ENCODE measurements around the gene LSP1. TPM values are rescaled to one million over a fixed set of nuclear protein-coding genes. Genes with fewer than 3 reads are reported as not detected.
A peak's percentile ranks its signal among the peaks of the same experiment; 100 is the strongest.

LSP1 gene
- total and polyA plus RNA-seq, 2 of the 4 experiments (the other 2 are of a cell fraction): not detected

DNA sequence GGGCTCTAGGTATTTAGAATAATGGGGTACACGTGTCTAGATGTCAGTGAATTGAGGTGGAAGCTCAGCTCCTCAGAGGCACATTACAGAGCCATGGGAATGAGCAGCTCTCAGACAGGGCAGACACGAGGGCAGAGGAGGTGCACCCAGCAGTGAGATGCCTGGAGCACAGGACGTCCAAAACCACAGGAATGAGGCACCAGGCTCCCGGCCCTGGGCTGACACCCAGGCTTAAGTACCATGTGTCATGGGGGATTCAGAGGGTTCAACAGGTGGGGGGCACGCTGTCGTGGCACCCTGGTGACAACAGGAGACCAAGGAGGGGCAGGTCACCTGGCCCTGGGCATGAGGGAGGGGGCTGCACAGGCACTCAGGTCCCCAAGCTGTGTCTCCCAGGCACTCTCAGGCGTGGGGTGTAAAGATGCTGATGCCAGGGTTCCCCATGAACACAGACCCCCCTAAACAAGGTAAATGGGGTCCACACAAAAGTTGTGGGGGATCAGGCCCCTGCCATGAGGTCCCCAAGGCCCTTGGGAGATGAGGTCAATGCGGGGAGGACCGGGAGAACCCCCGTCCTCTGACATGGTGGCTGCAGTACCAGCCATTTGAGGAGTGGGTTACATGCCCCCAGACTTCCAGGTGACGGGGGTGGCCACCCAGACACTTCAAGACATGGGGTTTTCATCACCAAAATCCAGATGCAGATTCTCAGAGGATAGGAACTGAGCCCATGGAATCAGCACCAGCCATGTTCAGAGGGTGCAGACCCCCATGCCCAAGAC lies 23.7 kb upstream of the LSP1 start:
- BruUV-seq (replicated peaks): no TSS peak
- H3K79me1 ChIP-seq (ENCODE audit: low read depth in 1 of 2, low read length in 2 of 2): no peaks in the 10 kb centered on the region
- dilution Hi-C loops (cut with HindIII; ENCODE audit: low sequenced_read_pairs, unreplicated experiment): no loop called here

More for the DNA sequence above, 23.7 kb upstream of the LSP1 start:
- no peak overlapping the region for H4K5ac ChIP-seq (ENCODE audit: low read depth, low read length)
- H3K23ac ChIP-seq (ENCODE audit: low read depth, low read length): 0 out of 2 replicates have a peak overlapping the region, but pooled peaks have one; percentile 32
- peak; percentile 45 for ATAC-seq (ENCODE audit: low read depth)
- peaks cover 15% of the 10 kb centered on the region; the same call in 1 of the 2 replicates for H3K27me3 ChIP-seq (ENCODE audit: control insufficient read depth, insufficient read depth, low read length)
- H3K4me1 ChIP-seq (ENCODE audit: control insufficient read depth, insufficient read depth, low read length): peaks cover 15% of the 10 kb centered on the region
- no peak overlapping the region for H3K9ac ChIP-seq (ENCODE audit: low read depth, low read length)
- no peaks in the 10 kb centered on the region for H3K36me3 ChIP-seq (ENCODE audit: control insufficient read depth, insufficient read depth, low read length)
- H3K4ac ChIP-seq (ENCODE audit: low read depth, low read length): peak overlapping the region; percentile 0; the same call in 1 of the 2 replicates
- H2AK9ac ChIP-seq (replicated peaks; ENCODE audit: low read depth, low read length, poor library complexity): peak overlapping the region; percentile 68
- CTCF ChIA-PET: no interaction called here
- H3K9me1 ChIP-seq (ENCODE audit: insufficient read depth, low read length): no peaks in the 10 kb centered on the region
- POLR2A ChIA-PET (ENCODE audit: unreplicated experiment): no interaction called here
- in situ Hi-C loops (cut with MboI; ENCODE audit: low sequenced_read_pairs) (no loop called here), intact Hi-C loops (cut with micrococcal nuclease) (loop anchor here (5.0 kb wide), 1 partner anchor 177 kb away; no protein-coding TSS in a partner anchor)
- peak overlapping the region; percentile 9; the same call in 1 of the 2 replicates for H2AK5ac ChIP-seq (ENCODE audit: low read depth, low read length)
- WGBS, 2 experiments (ENCODE audit: extremely low coverage in 2 of 2, insufficient read length in 1 of 2): 50% methylated on average over 2 of the region's 11 CpGs; no CpG with 5 or more reads in 1 of the 2 experiments
- H3K4me2 ChIP-seq (ENCODE audit: low read depth, low read length): no peak overlapping the region
- no peak overlapping the region for H4K91ac ChIP-seq (ENCODE audit: insufficient read depth, low read depth, low read length)
- no peaks in the 10 kb centered on the region for H4K20me1 ChIP-seq (ENCODE audit: insufficient read depth, low read length)
- no peak overlapping the region for H2BK15ac ChIP-seq (ENCODE audit: low read depth, low read length)
- peak; percentile 43 for DNase-seq
- no peak overlapping the region for H3K56ac ChIP-seq (ENCODE audit: extremely low read depth, insufficient read depth, low read length)
- no peak overlapping the region for H3K14ac ChIP-seq (replicated peaks; ENCODE audit: low read depth, low read length)
- no peaks in the 10 kb centered on the region for H3K9me3 ChIP-seq (ENCODE audit: control insufficient read depth, insufficient read depth, low read length)
- no peak overlapping the region for H2BK20ac ChIP-seq (ENCODE audit: low read depth, low read length)
- no peak overlapping the region for H3K18ac ChIP-seq (ENCODE audit: low read depth, low read length)
- H3K4me3 ChIP-seq (ENCODE audit: insufficient read depth, low read depth, low read length): no peak overlapping the region
- H2BK120ac ChIP-seq (ENCODE audit: low read depth, low read length): no peak overlapping the region; the same call in 1 of the 2 replicates
- no peak overlapping the region for H4K8ac ChIP-seq (ENCODE audit: low read depth in 2 of 2, low read length in 2 of 2)
- no peak for TF ChIP-seq CHD1 (IDR thresholded peaks at IDR 0.05; ENCODE audit: low read depth, low read length)
- no peak for TF ChIP-seq SMC3 (IDR thresholded peaks at IDR 0.05; ENCODE audit: low read depth, low read length)
- no peak for TF ChIP-seq CEBPB (IDR thresholded peaks at IDR 0.05; ENCODE audit: low read depth, low read length)
- 0 out of 2 replicates have a peak, but pooled peaks have one; percentile 31 for TF ChIP-seq MAZ (IDR thresholded peaks at IDR 0.05; ENCODE audit: borderline replicate concordance, low read depth, low read length)
- peak; percentile 60 for TF ChIP-seq MXI1 (IDR thresholded peaks at IDR 0.05; ENCODE audit: borderline replicate concordance, low read depth, low read length)
- TF ChIP-seq RCOR1 (IDR thresholded peaks at IDR 0.05; ENCODE audit: insufficient replicate concordance, low read length): peak; percentile 51
- peak overlapping the region; percentile 17 for H2AFZ ChIP-seq (replicated peaks; ENCODE audit: low read length, poor library complexity)
- H2BK5ac ChIP-seq (ENCODE audit: low read depth, low read length, poor library complexity, severe bottlenecking): no peak overlapping the region
- H3K27ac ChIP-seq (ENCODE audit: insufficient read depth, low read length): no peak overlapping the region
